Effector CD8-positive, alpha-beta T cell (primary cell): ENCODE measurements around the gene PRICKLE2.

Source experiments
- DNase-seq: peaks from one replicate; lab custom pipeline; 2025; lab: John Stamatoyannopoulos, UW

PRICKLE2 gene

GRCh38 chr3:64247991-64248646 lies 22.9 kb upstream of the PRICKLE2 start:
- DNase-seq = no peak

GRCh38 chr3:64244011-64244942 lies 19.0 kb upstream of the PRICKLE2 start:
- DNase-seq = no peak

- no peak for DNase-seq
Observed at GRCh38 chr3:64242435-64242834, 17.2 kb upstream of the PRICKLE2 start.

GRCh38 chr3:64240959-64241358 lies 15.7 kb upstream of the PRICKLE2 start:
- DNase-seq = no peak

DNA sequence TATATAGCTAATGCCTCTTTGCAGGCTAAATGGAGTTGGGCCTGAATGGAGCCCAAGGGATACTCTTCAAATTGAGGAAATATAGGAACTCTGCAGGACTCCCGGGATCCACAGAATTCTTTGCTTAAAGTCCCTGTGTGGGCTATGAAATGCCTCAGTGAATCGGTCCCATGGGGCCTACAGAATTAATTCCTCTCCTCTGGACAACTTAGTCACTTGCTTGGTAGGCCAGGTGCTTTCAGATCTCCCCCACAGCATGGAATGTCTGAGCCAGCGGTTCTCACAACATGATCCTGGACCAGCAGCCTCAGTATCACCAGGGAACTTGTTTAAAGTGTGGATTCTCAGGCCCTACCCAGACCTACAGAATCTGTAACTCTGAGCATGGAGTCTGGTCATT lies 15.1 kb upstream of the PRICKLE2 start:
- no peak for DNase-seq

GRCh38 chr3:64239841-64240240 lies 14.6 kb upstream of the PRICKLE2 start:
- DNase-seq = no peak

GRCh38 chr3:64238971-64239667 lies 13.9 kb upstream of the PRICKLE2 start:
- DNase-seq = no peak

- no peak for DNase-seq
Observed at GRCh38 chr3:64237083-64237482, 11.8 kb upstream of the PRICKLE2 start.

DNA sequence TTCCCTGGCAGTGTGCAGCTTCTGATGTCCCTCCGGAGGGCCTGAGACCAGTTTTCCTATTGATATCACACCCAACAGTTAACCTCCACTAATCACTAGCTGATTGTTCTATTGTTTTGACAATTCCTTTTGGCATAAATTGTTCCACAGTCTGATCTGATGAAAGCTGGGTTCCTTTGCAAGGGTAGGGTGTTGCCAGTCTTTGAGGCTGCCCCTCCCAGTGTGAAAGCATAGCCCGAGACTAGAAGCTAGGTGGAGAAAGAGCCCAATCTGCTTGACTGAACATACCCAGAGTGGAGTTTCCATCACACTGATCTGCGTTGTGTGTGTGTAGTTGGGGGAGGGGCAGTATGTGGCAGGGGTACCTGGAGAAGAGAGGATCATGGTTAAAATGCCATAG lies 10.3 kb upstream of the PRICKLE2 start:
- no peak for DNase-seq

DNA sequence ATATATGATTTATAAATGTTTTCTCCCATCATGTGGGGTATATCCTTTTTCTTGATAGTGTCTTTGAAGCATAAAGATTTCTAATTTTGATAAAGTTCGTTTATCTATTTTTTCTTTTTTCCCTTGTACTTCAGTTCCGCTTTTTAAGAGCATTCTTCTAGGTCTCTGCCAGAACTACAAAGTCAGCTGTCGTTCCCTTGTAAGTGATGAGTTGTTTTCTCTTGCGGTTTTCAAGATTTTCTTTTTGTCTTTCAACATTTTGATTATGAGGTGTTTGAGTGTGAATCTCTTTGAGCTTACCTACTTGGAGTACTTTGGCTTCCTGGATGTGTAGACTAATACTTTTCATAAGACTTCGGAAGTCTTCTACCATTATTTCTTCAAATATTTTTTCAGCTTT lies 9.3 kb upstream of the PRICKLE2 start:
- DNase-seq = no peak

DNA sequence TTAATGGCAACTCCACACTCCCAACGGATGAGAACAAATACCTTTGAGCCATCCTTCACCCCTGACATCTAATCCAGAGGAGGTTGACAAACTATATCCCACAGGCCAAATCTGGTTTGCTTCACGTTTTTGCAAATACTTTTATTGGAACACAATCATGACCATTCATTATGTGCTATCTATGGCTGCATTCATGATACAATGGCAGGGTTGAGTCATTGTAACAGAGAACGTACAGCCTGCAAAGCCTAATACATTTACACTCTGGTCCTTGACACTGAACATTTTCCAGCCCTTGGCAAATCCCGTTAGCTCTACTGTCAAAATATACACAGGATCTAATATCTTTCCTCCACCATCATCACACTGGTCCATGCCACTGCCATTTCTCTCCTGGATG lies 7.6 kb upstream of the PRICKLE2 start:
- no peak for DNase-seq

- no peak for DNase-seq
Observed at GRCh38 chr3:64229903-64230302, 4.6 kb upstream of the PRICKLE2 start.

GRCh38 chr3:64228110-64228509 lies 2.8 kb upstream of the PRICKLE2 start:
- no peak for DNase-seq

GRCh38 chr3:64226730-64227129 lies 1.5 kb upstream of the PRICKLE2 start:
- DNase-seq = no peak

DNA sequence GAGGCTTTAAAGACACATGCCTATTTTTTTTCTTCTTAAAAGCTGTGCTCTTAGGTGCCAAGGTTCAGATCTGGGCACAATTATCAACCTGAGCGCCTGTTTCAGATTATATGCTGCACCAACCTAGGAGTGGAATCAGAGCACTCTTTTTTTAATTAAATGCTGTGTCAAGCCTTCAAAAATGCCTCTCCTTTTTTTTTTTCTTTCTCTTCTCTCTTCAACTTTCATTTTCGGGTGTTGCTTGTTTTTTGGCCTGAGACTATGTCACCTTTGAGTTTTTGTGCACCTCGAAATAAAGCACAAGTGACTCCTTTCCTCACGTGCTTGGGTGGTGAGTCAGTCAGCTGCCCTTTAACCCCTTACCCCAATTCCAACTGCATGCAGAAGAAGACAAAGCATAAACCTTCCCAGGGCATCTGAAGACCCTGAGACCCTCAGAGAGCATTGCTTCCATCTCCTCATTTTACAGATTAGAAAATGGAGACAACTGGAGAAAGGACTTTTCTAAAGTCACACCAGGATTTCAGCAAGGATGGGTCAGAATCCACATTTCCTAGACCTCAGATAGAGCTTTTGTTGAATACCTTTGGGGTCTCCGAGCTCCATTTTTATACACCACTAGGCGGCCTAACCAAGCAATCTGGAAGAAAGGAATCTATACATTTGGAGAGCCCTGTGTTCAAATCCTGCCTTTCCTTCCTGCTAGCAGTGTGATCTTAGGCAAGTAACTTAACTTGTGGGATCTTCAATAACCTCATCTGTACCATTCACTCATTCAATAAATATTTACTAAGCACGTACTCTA lies 631 bp upstream of the PRICKLE2 start:
- no peak for DNase-seq

DNA sequence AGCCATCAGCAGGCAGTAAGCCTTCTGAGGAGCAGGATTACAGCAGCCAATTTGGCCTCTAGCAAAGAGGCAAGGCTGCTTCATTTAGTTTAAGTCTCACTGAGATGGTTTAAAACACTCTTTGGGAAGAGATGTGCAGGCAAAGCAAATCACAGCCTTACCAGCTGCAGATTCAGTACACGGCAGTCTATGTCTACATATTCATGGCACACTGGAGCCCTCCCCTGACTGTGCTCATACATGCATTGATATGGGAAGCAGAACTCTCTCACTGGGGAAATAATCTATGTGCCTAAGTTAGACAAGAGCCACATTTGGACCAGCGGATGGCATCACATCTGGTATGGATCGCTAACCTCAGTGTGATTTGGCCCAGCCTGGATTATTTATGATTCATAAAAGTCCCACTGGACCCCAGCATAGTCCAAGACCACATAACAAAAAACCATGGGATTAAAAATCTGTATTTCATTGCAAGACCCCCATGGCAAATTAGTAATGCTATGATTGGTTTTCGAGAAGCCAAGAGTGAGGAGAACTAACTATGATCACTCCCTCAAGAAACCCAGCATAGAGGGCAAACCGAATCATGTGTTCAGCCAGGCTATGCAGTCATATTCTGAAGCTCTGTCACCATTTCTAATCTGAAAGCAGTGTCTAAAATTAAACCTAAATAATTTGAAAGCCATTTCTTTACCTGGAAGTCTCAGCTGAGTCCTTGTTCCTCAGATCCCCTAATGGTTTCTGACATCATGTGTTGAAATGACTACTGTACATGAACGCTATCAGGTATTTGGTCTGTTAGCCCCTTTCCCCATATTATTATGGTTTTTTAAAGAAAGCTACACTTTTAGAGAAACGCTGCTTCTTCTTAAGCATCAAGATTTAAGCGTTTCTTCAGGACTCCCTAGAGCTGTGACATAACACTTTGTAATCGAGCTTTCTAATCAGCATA lies 1.2 kb downstream of the PRICKLE2 start:
- no peak for DNase-seq

DNA sequence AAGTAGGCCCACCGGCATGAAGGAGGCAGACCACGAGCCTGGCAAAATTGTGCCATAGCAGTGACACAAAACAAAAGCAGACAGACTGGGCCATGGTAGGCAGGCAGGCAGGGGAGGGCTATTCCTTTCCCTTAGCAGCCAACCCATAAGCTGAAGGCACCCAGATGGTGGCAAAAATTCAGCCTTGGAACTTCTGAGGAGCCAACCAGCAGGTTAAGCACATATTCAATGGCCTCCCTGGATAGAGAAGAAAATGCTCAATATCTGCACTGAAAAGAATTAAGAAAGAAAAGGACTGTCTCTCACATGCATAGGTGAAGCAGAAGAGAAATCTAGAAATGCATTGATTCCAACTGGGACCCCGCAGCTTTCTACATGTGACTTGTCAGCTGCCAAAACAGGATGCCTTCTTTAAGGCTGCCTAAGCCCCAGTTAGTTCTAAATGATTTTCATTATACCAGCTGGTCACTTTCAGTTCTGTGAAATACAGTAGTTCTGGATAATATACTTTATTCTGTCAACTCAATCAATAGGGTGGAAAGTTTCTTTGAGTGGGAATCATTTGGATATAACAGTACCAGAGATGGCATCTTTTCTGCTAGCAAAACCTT lies 2.7 kb downstream of the PRICKLE2 start:
- no peak for DNase-seq

DNA sequence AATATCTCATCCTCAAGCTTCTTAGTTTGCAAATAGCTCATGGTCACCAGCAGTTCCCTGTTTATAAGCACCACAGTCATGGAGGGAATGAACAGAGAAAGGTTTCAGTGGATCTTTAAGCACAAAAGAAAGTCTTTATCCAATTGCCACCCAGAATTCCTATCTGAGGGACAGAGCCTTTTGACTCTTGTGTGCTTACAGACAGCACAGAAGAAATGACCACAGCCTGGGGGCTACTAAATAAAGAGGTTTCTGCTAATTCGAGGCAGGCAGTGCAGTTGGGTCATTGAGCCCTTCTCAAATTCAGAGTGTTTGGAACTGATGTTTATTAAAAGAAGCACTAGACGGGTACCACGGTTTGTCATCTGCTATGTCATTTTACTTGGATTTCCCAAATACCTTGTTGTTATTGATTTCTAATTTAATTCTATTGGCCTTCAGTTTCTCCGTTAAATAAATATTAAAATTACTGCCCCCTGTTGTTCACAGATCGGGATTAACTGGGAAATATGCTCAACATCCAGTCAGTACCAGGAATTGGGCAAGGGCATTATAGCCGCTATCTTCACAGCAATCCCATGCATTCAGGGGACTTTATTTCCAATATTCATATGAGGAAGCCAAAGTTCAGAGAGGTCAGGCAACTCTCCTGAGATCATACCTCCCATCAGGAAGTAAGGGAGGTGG lies 3.6 kb downstream of the PRICKLE2 start:
- DNase-seq = no peak

- DNase-seq = no peak
Observed at GRCh38 chr3:64220161-64220914, 4.9 kb downstream of the PRICKLE2 start.
